VCaP (cell line): Measurements from ENCODE around the gene HRAS.
A peak's percentile ranks its signal among the peaks of the same experiment; 100 is the strongest.

ENCODE experiments used
- H3K27ac ChIP-seq: fragments of 450-650 bp; 2 replicates; pipeline ENCODE4 v1.5.1; 2017
- CTCF ChIP-seq: fragments of 450-650 bp; conservative IDR thresholded peaks from 2 replicates; pipeline ENCODE4 v1.5.1; 2017; ENCODE audit warnings: mild to moderate bottlenecking, moderate library complexity

Gene HRAS

GRCh38 chr11:558503-558902 lies 23.1 kb upstream of the HRAS start:
- TF ChIP-seq CTCF = no peak
- H3K27ac ChIP-seq = no peak overlapping the region

- H3K27ac ChIP-seq = no peak overlapping the region
- no peak for TF ChIP-seq CTCF
These were observed 22.2 kb upstream of the HRAS start for GRCh38 chr11:557328-558132.

- H3K27ac ChIP-seq = no peak overlapping the region
- no peak for TF ChIP-seq CTCF
These were observed 21.4 kb upstream of the HRAS start for GRCh38 chr11:556662-557256.

- peak overlapping the region; percentile 47; the same call in 1 of the 2 replicates for H3K27ac ChIP-seq
- no peak for TF ChIP-seq CTCF
These were observed 20.6 kb upstream of the HRAS start for GRCh38 chr11:555780-556661.

- no peak for TF ChIP-seq CTCF
- H3K27ac ChIP-seq = peak overlapping the region; percentile 47; the same call in 1 of the 2 replicates
These were observed 19.9 kb upstream of the HRAS start for GRCh38 chr11:555227-555779.

GRCh38 chr11:554428-555226 lies 19.3 kb upstream of the HRAS start:
- TF ChIP-seq CTCF = peak; percentile 74
- peak overlapping the region; percentile 60; the same call in 1 of the 2 replicates for H3K27ac ChIP-seq
